Esophagus squamous epithelium (tissue), 4 donors: ENCODE results near the gene BSDC1.

Experiments used
- CTCF ChIP-seq, 6 experiments: fragments of 450-650 bp in 4 of 6; fragments of 200-600 bp in 2 of 6; sonication (generic) in 2 of 6; IDR thresholded peaks; one replicate each; pipeline ENCODE4 v1.5.1; 2016 to 2019; ENCODE audit warnings: antibody characterized with exemption in 6 of 6, mild to moderate bottlenecking in 4 of 6, moderate library complexity in 4 of 6
- POLR2A ChIP-seq, 4 donors: fragments of 450-650 bp; IDR thresholded peaks; one replicate each; pipeline ENCODE4 v1.6.1; 2017; ENCODE audit warnings: antibody characterized with exemption in 4 of 4, mild to moderate bottlenecking in 4 of 4, moderate library complexity in 3 of 4

DNA sequence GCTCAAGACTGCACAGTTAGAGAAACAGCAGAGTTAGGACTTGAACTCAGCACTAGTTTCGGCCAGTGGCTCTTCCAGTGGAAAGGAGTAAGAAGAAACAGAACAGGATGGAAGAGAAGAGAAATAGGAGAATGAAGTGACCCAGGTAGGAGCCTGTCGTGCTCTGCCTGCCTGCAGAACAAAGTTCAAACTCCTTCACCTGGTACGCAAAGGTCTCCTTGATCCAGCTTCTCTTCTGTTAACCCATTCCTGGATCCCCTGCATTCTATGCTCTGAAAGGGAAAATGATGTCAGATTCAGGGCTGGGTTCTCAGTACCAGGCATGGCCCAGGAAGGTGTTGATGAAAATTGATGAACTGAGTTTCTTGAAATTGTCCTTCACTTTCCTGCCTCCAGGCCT, 35.8 kb downstream of the BSDC1 start:
- TF ChIP-seq CTCF (IDR thresholded peaks at IDR 0.05) (no peak), POLR2A (IDR thresholded peaks at IDR 0.05) (no peak)
